ENCODE results near the gene GHRHR.

GHRHR gene

GRCh38 chr7:31007634-31008033 lies 43.9 kb downstream of the GHRHR start:
- Histone ChIP-seq H3K4me3 (no peak overlapping the region), H3K9me3 (peaks cover 0 to 3% (median 0%) of the 10 kb centered on the region in 3 donors), H3K36me3 (no peaks in the 10 kb centered on the region), H3K27ac (no peak overlapping the region), H3K4me1 (no peaks in the 10 kb centered on the region), H3K27me3 (peaks cover 0 to 16% of the 10 kb centered on the region in 2 donors)
- intact Hi-C loops (cut with DNase I; ENCODE audit: low total_unique reads) = no loop called here
- no peak for TF ChIP-seq CTCF (IDR thresholded peaks at IDR 0.05)
- no peak for DNase-seq

- intact Hi-C loops (cut with DNase I; ENCODE audit: low total_unique reads) = no loop called here
These were observed 51.1 kb downstream of the GHRHR start for GRCh38 chr7:31014826-31015225.

GRCh38 chr7:31017032-31017675 lies 53.4 kb downstream of the GHRHR start:
- intact Hi-C loops (cut with DNase I; ENCODE audit: low total_unique reads) = no loop called here
- H3K9me3 ChIP-seq = no peaks in the 10 kb centered on the region
- no peaks in the 10 kb centered on the region for H3K4me1 ChIP-seq
- no peak overlapping the region for H3K4me3 ChIP-seq
- no peaks in the 10 kb centered on the region for H3K36me3 ChIP-seq
- peaks cover 0 to 13% of the 10 kb centered on the region in 2 donors for H3K27me3 ChIP-seq
- H3K27ac ChIP-seq = no peak overlapping the region
- no peak for DNase-seq
- no peak for TF ChIP-seq CTCF (IDR thresholded peaks at IDR 0.05)

More at GRCh38 chr7:31014826-31015225, 51.1 kb downstream of the GHRHR start:
- Histone ChIP-seq H3K4me1 (no peaks in the 10 kb centered on the region), H3K4me3 (no peak overlapping the region), H3K9me3 (no peaks in the 10 kb centered on the region), H3K36me3 (no peaks in the 10 kb centered on the region), H3K27ac (no peak overlapping the region), H3K27me3 (peaks cover 0 to 13% of the 10 kb centered on the region in 2 donors)
- TF ChIP-seq CTCF (IDR thresholded peaks at IDR 0.05) = no peak
- no peak for DNase-seq

GRCh38 chr7:31017721-31018120 lies 54.0 kb downstream of the GHRHR start:
- Histone ChIP-seq H3K36me3 (no peaks in the 10 kb centered on the region), H3K4me3 (no peak overlapping the region), H3K9me3 (no peaks in the 10 kb centered on the region), H3K27me3 (peaks cover 0 to 13% of the 10 kb centered on the region in 2 donors), H3K27ac (no peak overlapping the region), H3K4me1 (no peaks in the 10 kb centered on the region)
- intact Hi-C loops (cut with DNase I; ENCODE audit: low total_unique reads) = no loop called here
- no peak for TF ChIP-seq CTCF (IDR thresholded peaks at IDR 0.05)
- DNase-seq = no peak

GRCh38 chr7:31019509-31019908 lies 55.8 kb downstream of the GHRHR start:
- DNase-seq = no peak
- Histone ChIP-seq H3K36me3 (no peaks in the 10 kb centered on the region), H3K4me3 (no peak overlapping the region), H3K4me1 (no peaks in the 10 kb centered on the region), H3K27ac (no peak overlapping the region), H3K27me3 (peaks cover 0 to 13% of the 10 kb centered on the region in 2 donors), H3K9me3 (no peaks in the 10 kb centered on the region)
- TF ChIP-seq CTCF (IDR thresholded peaks at IDR 0.05) = no peak
- intact Hi-C loops (cut with DNase I; ENCODE audit: low total_unique reads) = no loop called here
